Neural cell (in vitro differentiated cells): ENCODE measurements around the gene NUBP1. TPM values are rescaled to one million over a fixed set of nuclear protein-coding genes. Genes with fewer than 3 reads are reported as not detected.

ENCODE experiments used
- H2AFZ ChIP-seq: fragments of 200-600, 300-800 bp; sonication (generic), shearing (Covaris generic); 2 replicates; pipeline ENCODE4 v1.6.0; 2014; ENCODE audit warnings: low read depth, mild to moderate bottlenecking, antibody characterized with exemption, low read length, moderate library complexity
- H3F3A ChIP-seq: fragments of 200-600 bp; shearing (Covaris generic); 2 replicates; pipeline ENCODE4 v1.6.1; 2016; ENCODE audit warnings: mild to moderate bottlenecking, moderate library complexity, mixed read lengths, antibody characterized with exemption, low read length; ENCODE audit not compliant: insufficient read depth, poor library complexity, severe bottlenecking
- H3K27ac ChIP-seq: fragments of 200-600, 300-800 bp; sonication (generic), shearing (Covaris generic); 2 replicates; pipeline ENCODE4 v1.5.1; 2014; ENCODE audit warnings: mild to moderate bottlenecking, low read length, moderate library complexity
- H3K27me3 ChIP-seq: fragments of 300-800, 200-600 bp; sonication (generic), shearing (Covaris generic); 2 replicates; pipeline ENCODE4 v1.6.0; 2014; ENCODE audit warnings: mild to moderate bottlenecking, low read depth, low read length, moderate library complexity; ENCODE audit not compliant: insufficient read depth
- H3K36me3 ChIP-seq: fragments of 300-800, 200-600 bp; sonication (generic), shearing (Covaris generic); 2 replicates; pipeline ENCODE4 v1.5.1; 2014; ENCODE audit warnings: mild to moderate bottlenecking, antibody characterized with exemption, low read length, moderate library complexity; ENCODE audit not compliant: insufficient read depth
- H3K4me2 ChIP-seq: fragments of 300-800, 200-600 bp; sonication (generic), shearing (Covaris generic); 2 replicates; pipeline ENCODE4 v1.6.0; 2014; ENCODE audit warnings: mild to moderate bottlenecking, low read length
- H3K4me3 ChIP-seq: fragments of 300-800, 200-600 bp; sonication (generic), shearing (Covaris generic); 2 replicates; pipeline ENCODE4 v1.5.1; 2014; ENCODE audit warnings: mild to moderate bottlenecking, low read length, moderate library complexity
- H3K79me2 ChIP-seq: fragments of 200-600 bp; shearing (Covaris generic); replicated peaks from 2 replicates; pipeline ENCODE4 v1.6.0; 2014; ENCODE audit warnings: mild to moderate bottlenecking, low read length, moderate library complexity; ENCODE audit not compliant: insufficient read depth
- H3K9ac ChIP-seq: fragments of 300-800, 200-600 bp; sonication (generic), shearing (Covaris generic); 2 replicates; pipeline ENCODE4 v1.6.1; 2016; ENCODE audit warnings: mild to moderate bottlenecking, low read length, mixed read lengths
- H3K9me2 ChIP-seq: fragments of 200-600 bp; shearing (Covaris generic); 2 replicates; pipeline ENCODE4 v1.6.1; 2016; ENCODE audit warnings: mild to moderate bottlenecking, low read length, mixed read lengths; ENCODE audit not compliant: insufficient read depth
- H3K9me3 ChIP-seq: fragments of 200-600, 300-800 bp; sonication (generic), shearing (Covaris generic); 2 replicates; pipeline ENCODE4 v1.6.1; 2016; ENCODE audit warnings: mild to moderate bottlenecking, mixed run types, low read length, moderate library complexity, mixed read lengths
- H4K20me1 ChIP-seq: fragments of 200-600 bp; shearing (Covaris generic); 2 replicates; pipeline ENCODE4 v1.6.1; 2016; ENCODE audit warnings: mild to moderate bottlenecking, mixed run types; ENCODE audit not compliant: insufficient read depth
- CTCF ChIP-seq: fragments of 450-650 bp; IDR thresholded peaks from 2 replicates; pipeline ENCODE4 v1.5.1; 2014; ENCODE audit warnings: antibody characterized with exemption, mild to moderate bottlenecking, moderate library complexity; ENCODE audit not compliant: poor library complexity, severe bottlenecking
- EP300 ChIP-seq: fragments of 450-650 bp; conservative IDR thresholded peaks from 2 replicates; pipeline ENCODE4 v1.6.1; 2014; ENCODE audit warnings: antibody characterized with exemption, mild to moderate bottlenecking, moderate library complexity; ENCODE audit not compliant: poor library complexity, severe bottlenecking
- EZH2 ChIP-seq: fragments of 200-600, 300-800 bp; shearing (Covaris generic), sonication (generic); IDR thresholded peaks from 2 replicates; pipeline ENCODE4 v1.6.1; 2014; ENCODE audit warnings: antibody characterized with exemption, low read length, borderline replicate concordance, mild to moderate bottlenecking; ENCODE audit not compliant: insufficient read depth, poor library complexity, severe bottlenecking
- MXI1 ChIP-seq: fragments of 450-650 bp; conservative IDR thresholded peaks from 2 replicates; pipeline ENCODE4 v1.6.1; 2014; ENCODE audit warnings: antibody characterized with exemption, mild to moderate bottlenecking; ENCODE audit not compliant: poor library complexity, severe bottlenecking
- POLR2AphosphoS5 ChIP-seq: IDR thresholded peaks from 2 replicates; pipeline ENCODE4 v1.6.1; 2012
- RAD21 ChIP-seq: fragments of 450-650 bp; conservative IDR thresholded peaks from 2 replicates; pipeline ENCODE4 v1.6.1; 2014; ENCODE audit warnings: antibody characterized with exemption, mild to moderate bottlenecking, moderate library complexity
- REST ChIP-seq: IDR thresholded peaks from 2 replicates; pipeline ENCODE4 v1.6.1; 2012; ENCODE audit warnings: borderline replicate concordance
- SMC3 ChIP-seq: fragments of 450-650 bp; conservative IDR thresholded peaks from 2 replicates; pipeline ENCODE4 v1.6.1; 2014; ENCODE audit warnings: antibody characterized with exemption, mild to moderate bottlenecking, moderate library complexity; ENCODE audit not compliant: poor library complexity
- TAF1 ChIP-seq: IDR thresholded peaks from 2 replicates; pipeline ENCODE4 v1.6.1; 2012; ENCODE audit warnings: low read depth
- polyA plus RNA-seq: library from polyadenylated mRNA; depleted of rRNA; stranded (reverse); fragments of >200 nt; gene quantifications from 2 replicates; pipeline ENCODE4 v1.2.3, GENCODE V29; 2014

NUBP1 gene
- polyA plus RNA-seq, 1 donor from 2014 or later, result 19.7 TPM

GRCh38 chr16:10791048-10791447 lies 47.4 kb downstream of the NUBP1 start:
- Histone ChIP-seq H3F3A (no peaks in the 10 kb centered on the region), H3K79me2 (no peaks in the 10 kb centered on the region), H3K9me2 (no peaks in the 10 kb centered on the region), H2AFZ (no peak overlapping the region), H3K36me3 (no peaks in the 10 kb centered on the region), H3K4me3 (no peak overlapping the region), H3K9ac (no peak overlapping the region), H3K27ac (no peak overlapping the region), H4K20me1 (no peaks in the 10 kb centered on the region), H3K27me3 (no peaks in the 10 kb centered on the region), H3K4me2 (no peak overlapping the region), H3K9me3 (no peaks in the 10 kb centered on the region)
- TF ChIP-seq TAF1, result no peak
- no peak for TF ChIP-seq EP300
- TF ChIP-seq MXI1, result no peak
- TF ChIP-seq EZH2, result no peak
- TF ChIP-seq POLR2AphosphoS5, result no peak
- TF ChIP-seq SMC3, result no peak
- TF ChIP-seq CTCF, result no peak
- TF ChIP-seq REST, result no peak
- no peak for TF ChIP-seq RAD21

GRCh38 chr16:10799736-10800135 lies 56.1 kb downstream of the NUBP1 start:
- no peaks in the 10 kb centered on the region for H3K27me3 ChIP-seq
- no peak overlapping the region for H3K27ac ChIP-seq
- H3K9me2 ChIP-seq, result no peaks in the 10 kb centered on the region
- H3K36me3 ChIP-seq, result no peaks in the 10 kb centered on the region
- no peaks in the 10 kb centered on the region for H3K9me3 ChIP-seq
- H4K20me1 ChIP-seq, result no peaks in the 10 kb centered on the region
- no peak overlapping the region for H3K4me2 ChIP-seq
- H3K9ac ChIP-seq, result no peak overlapping the region
- H2AFZ ChIP-seq, result no peak overlapping the region
- no peaks in the 10 kb centered on the region for H3F3A ChIP-seq
- TF ChIP-seq EZH2 (no peak), CTCF (no peak), TAF1 (no peak), MXI1 (no peak), POLR2AphosphoS5 (no peak), EP300 (no peak), REST (no peak), SMC3 (no peak), RAD21 (no peak)
- H3K4me3 ChIP-seq, result no peak overlapping the region
- no peaks in the 10 kb centered on the region for H3K79me2 ChIP-seq
